ENCODE data around the gene ADGRD2. TPM values are rescaled to one million over a fixed set of nuclear protein-coding genes. Genes with fewer than 3 reads are reported as not detected.

Gene ADGRD2
- total RNA-seq, 1 experiment from 2014 or later: not detected

DNA sequence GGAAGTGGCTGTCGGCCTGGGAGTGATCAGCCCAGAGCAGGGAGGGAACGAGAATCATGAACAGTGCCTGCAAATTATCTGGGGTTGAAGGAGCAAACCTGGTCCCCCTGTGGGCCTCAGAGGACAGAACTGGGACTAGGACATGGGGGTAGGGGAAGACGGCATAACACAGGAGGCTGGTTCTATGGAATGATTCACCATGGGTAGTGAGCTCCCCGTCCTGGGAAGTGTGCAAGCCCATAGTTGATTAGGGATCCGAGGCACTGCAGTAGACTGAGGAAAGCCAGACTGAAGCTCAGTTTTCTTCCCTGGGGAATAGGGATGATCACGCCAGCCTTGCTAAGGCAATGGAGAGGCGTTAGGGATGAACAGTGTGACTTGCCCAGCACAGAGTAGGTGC is 5.6 kb downstream of the ADGRD2 start (continued):
- no peak for TF ChIP-seq ZNF274 (IDR thresholded peaks at IDR 0.05; ENCODE audit: low read depth, low read length)
- TF ChIP-seq EZH2 (IDR thresholded peaks at IDR 0.05): no peak
- TF ChIP-seq ATF3 (IDR thresholded peaks at IDR 0.05): no peak
- no peak for TF ChIP-seq ELF1 (IDR thresholded peaks at IDR 0.05; ENCODE audit: borderline replicate concordance, low read depth)
- no peak for TF ChIP-seq CEBPB (IDR thresholded peaks at IDR 0.05; ENCODE audit: low read depth)
- TF ChIP-seq CTCF (IDR thresholded peaks at IDR 0.05 in 2 of 3, conservative IDR thresholded peaks at IDR 0.05 in 1 of 3; ENCODE audit: borderline replicate concordance in 1 of 3, insufficient read depth in 1 of 3, low read depth in 2 of 3, low read length in 2 of 3): no peak
- no peak for TF ChIP-seq EZH2phosphoT487 (IDR thresholded peaks at IDR 0.05; ENCODE audit: borderline replicate concordance)
- no peak for TF ChIP-seq JUND (IDR thresholded peaks at IDR 0.05)
- TF ChIP-seq POLR2A (IDR thresholded peaks at IDR 0.05; ENCODE audit: borderline replicate concordance, extremely low read depth, insufficient read depth, insufficient read length): no peak
- TF ChIP-seq FOSL1 (IDR thresholded peaks at IDR 0.05; ENCODE audit: low read depth): no peak

DNA sequence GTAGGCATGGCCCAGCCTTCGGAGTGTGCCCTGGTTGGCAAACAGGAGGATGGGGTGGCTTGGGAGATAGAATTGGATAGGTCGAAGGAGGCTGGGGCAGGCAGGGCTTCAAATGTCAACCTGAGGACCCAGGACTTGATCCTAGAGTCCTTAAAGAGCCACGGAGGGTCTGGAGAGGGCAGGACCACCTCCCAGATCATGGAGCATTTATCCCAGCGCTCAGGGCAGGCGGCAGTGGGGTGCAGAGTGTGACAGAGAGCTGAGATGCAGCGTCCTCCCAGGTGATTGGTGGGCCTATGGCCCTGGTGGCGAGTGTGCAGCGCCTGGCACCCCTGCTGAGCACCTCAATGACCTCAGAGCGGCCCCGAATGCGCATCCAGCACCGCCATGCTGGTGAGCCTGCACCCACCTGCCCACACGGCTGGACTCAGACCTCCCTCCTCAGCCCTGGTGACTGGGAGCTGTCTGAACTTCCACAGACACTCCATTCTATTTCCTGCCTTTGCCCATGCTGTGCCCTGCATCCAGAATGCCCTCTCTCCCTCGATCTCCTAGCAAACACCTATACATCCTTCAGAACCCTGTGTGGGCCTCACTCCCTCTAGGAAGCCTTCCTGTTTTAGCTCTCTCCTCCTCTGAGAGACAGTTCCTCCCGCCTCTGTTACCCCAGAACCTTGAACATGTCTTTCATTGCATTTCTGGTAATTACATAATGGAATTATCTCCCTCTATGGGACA is 6.3 kb downstream of the ADGRD2 start:
- no peaks in the 10 kb centered on the region for H3K36me3 ChIP-seq (ENCODE audit: control insufficient read depth in 1 of 2, insufficient read depth in 2 of 2, low read length in 2 of 2)
- BruUV-seq (replicated peaks): no TSS peak
- H3K4me2 ChIP-seq (ENCODE audit: low read length): no peak overlapping the region
- no peaks in the 10 kb centered on the region for H3K27me3 ChIP-seq (ENCODE audit: insufficient read depth, low read length)
- H3K4me1 ChIP-seq (ENCODE audit: control insufficient read depth in 1 of 2, insufficient read depth in 2 of 2, low read length in 2 of 2): peaks cover 6 to 19% of the 10 kb centered on the region in 2 experiments; a peak in 2 of 4 replicates
- no peak overlapping the region for H3K9ac ChIP-seq (ENCODE audit: low read length)
- H3K9me2 ChIP-seq (ENCODE audit: insufficient read depth): no peaks in the 10 kb centered on the region
- H3K9me3 ChIP-seq (ENCODE audit: control insufficient read depth in 1 of 2, insufficient read depth in 1 of 2, low read depth in 1 of 2, low read length in 2 of 2): no peaks in the 10 kb centered on the region
- H3K27ac ChIP-seq (ENCODE audit: low read depth, low read length): no peak overlapping the region
- no peaks in the 10 kb centered on the region for H3K79me2 ChIP-seq (ENCODE audit: insufficient read depth, low read length)
- intact Hi-C loops (cut with micrococcal nuclease): no loop called here
- ATAC-seq (no peak), DNase-seq (ENCODE audit: low read depth, low spot score) (no peak)
- no peaks in the 10 kb centered on the region for H4K20me1 ChIP-seq (ENCODE audit: insufficient read depth)
- H2AFZ ChIP-seq (ENCODE audit: low read depth, low read length, poor library complexity, severe bottlenecking): no peak overlapping the region
- RAD21 ChIA-PET (ENCODE audit: low non-redundant PET in 1 of 2, low total read pairs in 2 of 2, uncharacterized antibody in 2 of 2, unreplicated experiment in 2 of 2): no interaction called here
- H3K4me3 ChIP-seq (replicated peaks in 1 of 2; ENCODE audit: low read depth in 1 of 2, low read length in 2 of 2): no peak overlapping the region
- CTCF ChIA-PET: no interaction called here
- POLR2A ChIA-PET: no interaction called here
- TF ChIP-seq ZBTB33 (IDR thresholded peaks at IDR 0.05; ENCODE audit: extremely low read depth, insufficient replicate concordance, low read length) (no peak), JUND (IDR thresholded peaks at IDR 0.05) (no peak), CBX3 (IDR thresholded peaks at IDR 0.05; ENCODE audit: low read depth) (no peak), CTCF (IDR thresholded peaks at IDR 0.05 in 2 of 3, conservative IDR thresholded peaks at IDR 0.05 in 1 of 3; ENCODE audit: borderline replicate concordance in 1 of 3, insufficient read depth in 1 of 3, low read depth in 2 of 3, low read length in 2 of 3) (no peak), YY1 (IDR thresholded peaks at IDR 0.05; ENCODE audit: extremely low read depth, insufficient replicate concordance, low read depth, low read length) (no peak), POLR2A (IDR thresholded peaks at IDR 0.05; ENCODE audit: borderline replicate concordance, extremely low read depth, insufficient read depth, insufficient read length) (no peak), POLR2AphosphoS5 (IDR thresholded peaks at IDR 0.05; ENCODE audit: low read depth, low read length) (no peak), ZNF274 (IDR thresholded peaks at IDR 0.05; ENCODE audit: low read depth, low read length) (no peak), ELF1 (IDR thresholded peaks at IDR 0.05; ENCODE audit: borderline replicate concordance, low read depth) (no peak)

Measured in HCT116 (cell line).